NOMO-1 treated with DMSO at 0.1 percent for 48 hours (cell line): ENCODE data around the gene LRRC71.

Experiments used
- DNase-seq: peaks from one replicate; lab custom pipeline; 2025; ENCODE audit not compliant: unreplicated experiment; lab: John Stamatoyannopoulos, UW

The LRRC71 gene

GRCh38 chr1:156920233-156921052 lies at the start of gene LRRC71:
LRRC71 (plus strand) TSS chr1:156920632; CDS start chr1:156920804, 172 bp downstream.
- peak; percentile 69 for DNase-seq

DNA sequence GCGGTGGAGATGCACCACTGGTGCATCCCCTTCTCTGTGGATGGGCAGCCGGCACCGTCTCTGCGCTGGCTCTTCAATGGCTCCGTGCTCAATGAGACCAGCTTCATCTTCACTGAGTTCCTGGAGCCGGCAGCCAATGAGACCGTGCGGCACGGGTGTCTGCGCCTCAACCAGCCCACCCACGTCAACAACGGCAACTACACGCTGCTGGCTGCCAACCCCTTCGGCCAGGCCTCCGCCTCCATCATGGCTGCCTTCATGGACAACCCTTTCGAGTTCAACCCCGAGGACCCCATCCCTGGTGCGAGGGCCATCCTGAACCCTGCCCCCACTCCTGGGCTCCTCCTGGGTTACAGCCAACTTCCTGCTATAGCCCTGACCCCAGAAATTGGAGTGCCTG lies 46.8 kb upstream of the LRRC71 start:
- DNase-seq = no peak

DNA sequence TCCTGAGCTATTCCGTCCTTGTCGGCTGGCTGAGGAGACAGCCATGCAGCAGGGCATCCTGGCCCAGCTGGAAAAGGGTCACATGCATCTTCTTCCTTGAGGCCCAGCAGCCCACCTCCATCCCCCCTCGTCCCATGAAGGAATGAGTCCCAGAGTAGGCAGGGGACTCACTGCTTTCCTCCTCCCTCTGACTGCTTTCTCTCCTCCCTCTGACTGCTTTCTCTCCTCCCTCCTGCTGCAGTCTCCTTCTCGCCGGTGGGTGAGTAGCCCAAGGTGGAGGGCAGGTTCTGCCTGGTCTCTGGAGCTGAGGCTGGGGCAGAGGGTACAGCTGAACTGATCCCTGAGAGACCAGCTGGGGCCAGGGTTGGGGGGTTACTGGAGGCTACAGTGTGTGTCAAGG lies 46.3 kb upstream of the LRRC71 start:
- DNase-seq = no peak

GRCh38 chr1:156874572-156875340 lies 45.7 kb upstream of the LRRC71 start:
- DNase-seq = no peak

DNA sequence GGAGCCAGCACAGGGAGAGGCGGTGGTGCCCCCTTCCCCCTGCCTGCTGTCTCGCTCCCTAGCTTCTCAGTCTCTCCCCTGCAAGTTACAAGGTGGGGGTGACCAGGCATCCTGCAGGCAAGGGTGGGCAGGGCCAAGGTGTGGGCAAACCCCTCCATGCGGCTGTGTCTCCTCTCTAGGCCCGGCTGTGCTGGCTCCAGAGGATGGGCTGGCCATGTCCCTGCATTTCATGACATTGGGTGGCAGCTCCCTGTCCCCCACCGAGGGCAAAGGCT lies 45.2 kb upstream of the LRRC71 start:
- no peak for DNase-seq

- DNase-seq = no peak
Measured at GRCh38 chr1:156876281-156876680, 44.2 kb upstream of the LRRC71 start.

DNA sequence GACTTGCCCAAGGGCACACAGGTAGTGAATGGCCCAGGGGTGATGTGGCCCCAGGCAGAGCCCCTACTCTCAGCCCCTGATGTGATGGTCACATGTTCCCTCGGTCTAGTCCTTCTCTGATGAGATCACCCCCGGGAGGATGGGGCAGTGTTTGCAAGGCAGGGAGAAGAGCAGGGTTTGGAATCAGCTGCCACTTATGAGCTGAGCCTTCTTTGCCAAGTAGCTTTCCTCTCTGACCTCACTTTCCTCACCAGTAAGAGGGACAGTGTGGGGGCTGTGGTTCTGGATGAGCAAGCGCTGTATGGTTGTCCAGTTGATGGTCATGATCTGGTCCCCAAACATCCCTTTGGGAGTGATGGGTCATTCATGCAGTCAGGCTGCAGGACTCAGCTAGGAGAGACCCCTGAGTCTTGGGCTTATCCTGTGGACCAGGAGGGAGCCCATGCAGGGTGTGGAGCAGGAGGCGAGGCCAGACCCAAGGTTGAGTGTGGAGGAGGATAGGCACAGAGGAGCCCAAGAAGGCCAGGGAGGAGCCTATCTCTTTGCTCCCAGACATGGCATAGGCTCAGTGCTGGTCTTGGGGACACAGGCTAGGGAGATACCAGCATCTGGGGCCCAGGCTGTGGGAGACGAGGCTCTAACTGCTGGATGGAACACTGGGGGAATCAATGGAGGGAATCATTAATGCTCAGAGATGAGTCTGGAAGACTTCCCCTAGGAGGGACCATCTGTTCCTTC lies 42.8 kb upstream of the LRRC71 start:
- no peak for DNase-seq

DNA sequence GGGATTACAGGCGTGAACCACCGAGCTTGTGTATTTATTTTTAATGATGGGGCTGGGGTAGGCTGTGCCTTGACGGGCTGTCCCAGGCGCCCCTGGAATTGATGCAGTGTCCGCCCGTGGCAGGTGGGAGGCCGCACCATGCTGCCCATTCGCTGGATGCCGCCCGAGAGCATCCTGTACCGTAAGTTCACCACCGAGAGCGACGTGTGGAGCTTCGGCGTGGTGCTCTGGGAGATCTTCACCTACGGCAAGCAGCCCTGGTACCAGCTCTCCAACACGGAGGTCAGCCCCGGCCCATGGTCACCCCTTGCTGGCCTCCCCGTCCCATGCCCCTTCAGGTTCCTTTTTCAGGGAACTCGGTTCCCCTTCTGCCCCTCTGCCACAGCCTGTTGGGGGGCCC lies 40.6 kb upstream of the LRRC71 start:
- DNase-seq = no peak

DNA sequence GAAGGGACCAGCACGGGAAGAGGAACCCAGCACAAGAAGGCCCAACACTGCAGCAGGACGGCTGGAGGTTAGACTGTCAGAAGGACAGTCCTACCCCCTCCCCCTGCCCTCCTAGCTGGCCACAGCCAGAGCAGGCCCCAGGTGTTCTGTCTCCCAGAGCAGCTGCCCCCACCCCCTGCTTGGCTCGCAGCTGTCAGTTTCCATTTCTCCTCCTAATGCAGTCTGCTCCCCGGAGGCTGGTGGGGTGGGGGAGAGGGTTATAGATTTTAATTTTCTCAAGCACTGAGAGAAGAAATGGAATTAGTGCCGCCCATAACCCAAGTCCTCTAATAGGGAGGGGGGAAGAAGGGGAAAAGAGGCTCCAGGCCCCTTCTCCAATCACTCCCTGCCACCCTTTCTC lies 40.0 kb upstream of the LRRC71 start:
- DNase-seq = no peak

- DNase-seq = no peak
Measured at GRCh38 chr1:156881101-156881500, 39.3 kb upstream of the LRRC71 start.

GRCh38 chr1:156881663-156882062 lies 38.8 kb upstream of the LRRC71 start:
- no peak for DNase-seq

GRCh38 chr1:156882543-156882942 lies 37.9 kb upstream of the LRRC71 start:
- no peak for DNase-seq

- DNase-seq = no peak
Measured at GRCh38 chr1:156883919-156884318, 36.5 kb upstream of the LRRC71 start.

DNA sequence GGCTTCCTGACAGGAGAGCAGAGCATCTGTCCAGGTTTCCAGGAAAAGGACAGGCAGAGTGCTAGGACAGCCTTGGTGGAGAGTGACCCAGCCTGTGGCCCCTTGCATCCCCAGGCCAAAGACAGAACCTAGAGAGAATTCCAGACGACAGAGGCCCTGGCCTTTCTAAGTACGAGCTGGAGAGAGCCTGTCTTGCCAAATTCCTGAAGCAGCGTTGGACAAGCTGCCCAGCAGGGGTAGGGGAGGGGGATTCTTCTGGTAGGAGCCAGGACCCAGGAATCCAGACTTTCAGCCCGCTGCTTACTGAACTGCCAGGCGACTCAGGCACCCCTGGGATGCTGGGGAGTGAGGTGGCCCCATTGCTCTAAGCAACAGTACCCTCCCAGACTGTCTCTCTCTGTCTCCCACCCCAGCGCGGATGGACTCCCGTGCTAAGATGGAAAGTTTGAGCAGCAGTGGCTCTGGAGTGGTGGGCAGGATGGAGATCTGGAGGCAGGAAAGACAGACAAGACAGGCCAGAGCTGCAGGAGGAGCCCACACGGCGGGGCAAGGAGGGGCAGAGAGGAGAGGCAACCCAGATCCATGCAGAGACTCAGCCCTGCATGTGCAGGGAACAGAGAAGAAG lies 35.8 kb upstream of the LRRC71 start:
- no peak for DNase-seq

- no peak for DNase-seq
Measured at GRCh38 chr1:156885314-156885713, 35.1 kb upstream of the LRRC71 start.

GRCh38 chr1:156885880-156886355 lies 34.5 kb upstream of the LRRC71 start:
- DNase-seq = no peak

- DNase-seq = no peak
Measured at GRCh38 chr1:156886583-156887281, 33.7 kb upstream of the LRRC71 start.

DNA sequence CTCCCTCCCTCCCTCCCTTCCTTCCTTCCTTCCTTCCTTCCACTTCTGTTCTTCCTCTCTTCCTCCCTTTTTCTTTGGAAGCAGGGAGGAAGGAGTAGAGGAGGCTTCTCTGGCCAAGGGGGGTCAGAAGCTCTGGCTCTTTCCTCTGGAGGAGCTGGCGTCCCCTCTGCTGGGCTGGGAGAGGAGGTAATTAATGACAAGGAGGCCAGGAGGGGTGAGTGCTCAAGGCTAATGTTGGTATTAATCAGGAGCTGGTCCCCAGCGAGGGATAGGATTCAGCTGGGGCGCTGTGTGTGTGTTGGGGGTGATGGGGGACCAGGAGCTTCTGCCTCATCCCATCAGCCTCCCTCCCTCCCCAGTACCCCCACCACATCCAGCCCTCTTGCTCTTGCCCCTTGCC lies 33.1 kb upstream of the LRRC71 start:
- no peak for DNase-seq

DNA sequence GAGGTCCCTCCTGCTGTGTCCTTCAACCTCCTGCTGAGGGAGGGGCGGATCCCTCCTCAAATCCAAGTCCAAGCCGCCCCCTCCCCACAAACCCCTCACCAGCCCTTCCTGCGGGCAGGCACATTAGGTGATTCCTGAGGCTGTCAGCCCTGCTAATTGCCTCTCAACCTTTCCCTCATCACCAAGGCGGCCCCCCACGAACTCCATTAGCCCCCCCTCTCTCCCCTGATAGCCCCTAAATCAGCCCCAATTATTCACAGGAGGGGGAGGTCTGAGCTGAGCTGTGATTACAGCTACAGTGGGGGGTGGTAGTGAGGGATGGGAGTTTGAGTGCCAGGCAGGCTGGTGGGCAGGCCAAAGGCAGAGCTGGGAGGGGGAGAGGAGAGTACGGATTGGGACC lies 32.7 kb upstream of the LRRC71 start:
- DNase-seq = no peak

GRCh38 chr1:156889802-156890580 lies 30.4 kb upstream of the LRRC71 start:
- DNase-seq = peak; percentile 61
